Measurements from ENCODE around the gene BRMS1L. TPM values are rescaled to one million over a fixed set of nuclear protein-coding genes. Genes with fewer than 3 reads are reported as not detected.
A peak's percentile ranks its signal among the peaks of the same experiment; 100 is the strongest.
"Not testable (repeated sequence)": the region's sequence is repeated elsewhere in the genome, so short reads cannot be mapped to it uniquely, and the experiment has no call there.

Gene BRMS1L
- total RNA-seq (2014; rRNA removed) (4.8 and 10.3 TPM in 2 replicates), Bru-seq, nascent RNA (percentile 75 among the genes with signal in this experiment), BruChase-seq, experiment 1, labeled RNA remaining after a 6-hour chase (percentile 65 among the genes with signal in this experiment), BruChase-seq, experiment 2, labeled RNA remaining after a 2-hour chase (percentile 71 among the genes with signal in this experiment)
- long read RNA-seq, transcript BRMS1L-201 (10 exons, 2,657 nt), result major isoform, 18 of 21 reads
- long read RNA-seq, partial matches to known transcripts, result 0 of 21 reads
- long read RNA-seq, other reads (novel, unspliced or antisense), result 3 of 21 reads

- Histone ChIP-seq H3K9me2 (replicated peaks; ENCODE audit: low read length) (no peaks in the 10 kb centered on the region), H3K4me1 (ENCODE audit: insufficient read depth, low read length) (peaks cover 7% of the 10 kb centered on the region; the same call in 1 of the 2 replicates), H3K79me2 (ENCODE audit: low read length) (peaks cover 27% of the 10 kb centered on the region), H3K4me2 (ENCODE audit: low read length) (peak within 1 kb of the TSS; percentile 97), H3K4me3 (ENCODE audit: low read length) (peak within 1 kb of the TSS; percentile 91), H3K36me3 (ENCODE audit: low read depth, low read length) (peaks cover 2% of the 10 kb centered on the region; the same call in 1 of the 2 replicates), H2AFZ (ENCODE audit: low read length) (peak within 1 kb of the TSS; percentile 100), H3K27ac (ENCODE audit: low read length) (peak within 1 kb of the TSS; percentile 81), H3K9me3 (ENCODE audit: low read length) (no peaks in the 10 kb centered on the region), H3K9ac (ENCODE audit: low read length) (peak within 1 kb of the TSS; percentile 96), H4K20me1 (ENCODE audit: low read length) (peaks cover 8% of the 10 kb centered on the region; the same call in 1 of the 2 replicates), H3F3A (ENCODE audit: low read length, unreplicated experiment) (no peaks in the 10 kb centered on the region), H3K27me3 (ENCODE audit: low read length) (no peaks in the 10 kb centered on the region)
- intact Hi-C loops (cut with micrococcal nuclease), result loop anchor here (1.0 to 5.0 kb wide), 3 partner anchors 52 to 241 kb away; no protein-coding TSS in a partner anchor
- no peak for TF ChIP-seq CTCF (conservative IDR thresholded peaks at IDR 0.05; ENCODE audit: low read depth, low read length)
- no peak for TF ChIP-seq EZH2 (IDR thresholded peaks at IDR 0.05; ENCODE audit: low read length, unreplicated experiment)
- TF ChIP-seq EZH2phosphoT487 (IDR thresholded peaks at IDR 0.05; ENCODE audit: borderline replicate concordance, low read length), result no peak
- BruUV-seq (replicated peaks), result TSS peak; percentile 78
- peak; percentile 90 for ATAC-seq
- ChIA-PET POLR2A (ENCODE audit: unreplicated experiment) (interaction anchor here (0.5 to 1.2 kb wide), 17 partner anchors 17 to 1274 kb away, joined by 3 to 22 read pairs (median 5); partner anchors contain the start of genes BAZ1A, MBIP and RALGAPA1), CTCF (interaction anchor here (0.5 to 1.7 kb wide), 9 partner anchors 8 to 1040 kb away, joined by 3 to 10 read pairs (median 4); no protein-coding TSS in a partner anchor)
- DNase-seq, result peak; percentile 99
Observed at GRCh38 chr14:35826218-35826951, at the start of gene BRMS1L. BRMS1L (plus strand) TSS chr14:35826338; CDS start chr14:35826517, 179 bp downstream.

- Histone ChIP-seq H3K79me2 (ENCODE audit: low read length) (peaks cover 34% of the 10 kb centered on the region), H3K4me3 (ENCODE audit: low read length) (no peak overlapping the region), H2AFZ (ENCODE audit: low read length) (no peak overlapping the region), H4K20me1 (ENCODE audit: low read length) (0 out of 2 replicates have a peak, but pooled peaks cover 3% of the 10 kb centered on the region), H3K4me2 (ENCODE audit: low read length) (no peak overlapping the region), H3K4me1 (ENCODE audit: insufficient read depth, low read length) (no peaks in the 10 kb centered on the region), H3K9me3 (ENCODE audit: low read length) (no peaks in the 10 kb centered on the region), H3K36me3 (ENCODE audit: low read depth, low read length) (no peaks in the 10 kb centered on the region), H3K9me2 (replicated peaks; ENCODE audit: low read length) (no peaks in the 10 kb centered on the region), H3K27ac (ENCODE audit: low read length) (no peak overlapping the region), H3K9ac (ENCODE audit: low read length) (no peak overlapping the region), H3K27me3 (ENCODE audit: low read length) (no peaks in the 10 kb centered on the region), H3F3A (ENCODE audit: low read length, unreplicated experiment) (no peaks in the 10 kb centered on the region)
- BruUV-seq (replicated peaks), result no TSS peak
- TF ChIP-seq EZH2phosphoT487 (IDR thresholded peaks at IDR 0.05; ENCODE audit: borderline replicate concordance, low read length), result no peak
- no peak for TF ChIP-seq CTCF (conservative IDR thresholded peaks at IDR 0.05; ENCODE audit: low read depth, low read length)
- no peak for TF ChIP-seq EZH2 (IDR thresholded peaks at IDR 0.05; ENCODE audit: low read length, unreplicated experiment)
- ChIA-PET POLR2A (ENCODE audit: unreplicated experiment) (interaction anchor here (0.5 kb wide), 1 partner anchor 17 kb away, joined by 3 read pairs; no protein-coding TSS in a partner anchor), CTCF (no interaction called here)
- DNase-seq, result no peak
- no peak for ATAC-seq
- intact Hi-C loops (cut with micrococcal nuclease), result no loop called here
Observed at GRCh38 chr14:35776823-35777222, 49.3 kb upstream of the BRMS1L start.

- DNase-seq; H3F3A ChIP-seq (ENCODE audit: low read length, unreplicated experiment); H3K4me3 ChIP-seq (ENCODE audit: low read length); H3K9me3 ChIP-seq (ENCODE audit: low read length); H3K9me2 ChIP-seq (replicated peaks; ENCODE audit: low read length); POLR2A ChIA-PET (ENCODE audit: unreplicated experiment); H3K27me3 ChIP-seq (ENCODE audit: low read length); ATAC-seq; BruUV-seq (replicated peaks); H2AFZ ChIP-seq (ENCODE audit: low read length); H4K20me1 ChIP-seq (ENCODE audit: low read length); H3K4me1 ChIP-seq (ENCODE audit: insufficient read depth, low read length); intact Hi-C loops (cut with micrococcal nuclease); H3K36me3 ChIP-seq (ENCODE audit: low read depth, low read length); H3K9ac ChIP-seq (ENCODE audit: low read length); H3K4me2 ChIP-seq (ENCODE audit: low read length); H3K27ac ChIP-seq (ENCODE audit: low read length); CTCF ChIA-PET: not testable (repeated sequence)
- peaks cover 41% of the 10 kb centered on the region for H3K79me2 ChIP-seq (ENCODE audit: low read length)
Observed at GRCh38 chr14:35777550-35777949, 48.6 kb upstream of the BRMS1L start.

Measured in PC-3 (cell line).